K562 (cell line): Measurements from ENCODE around the gene MNDA. TPM values are rescaled to one million over a fixed set of nuclear protein-coding genes. Genes with fewer than 3 reads are reported as not detected.

Source experiments
- DPF2 ChIP-seq: fragments of 450-650 bp; IDR thresholded peaks from 2 replicates; pipeline ENCODE4 v1.6.1; 2016
- ETV1 ChIP-seq: fragments of 450-650 bp; conservative IDR thresholded peaks from 2 replicates; pipeline ENCODE4 v1.6.1; 2016; ENCODE audit warnings: missing genetic modification characterization, control low read depth, low read depth, missing compliant biosample characterization
- GABPA ChIP-seq: fragments of 200-800 bp; sonication (Bioruptor generic); conservative IDR thresholded peaks from 2 replicates; pipeline ENCODE4 v1.6.1; 2016; ENCODE audit warnings: low read depth, missing genetic modification characterization, missing compliant biosample characterization
- HIVEP1 ChIP-seq: fragments of 250-450 bp; sonication (Bioruptor Pico); IDR thresholded peaks from 2 replicates; pipeline ENCODE4 v1.4.0; 2020; ENCODE audit warnings: mild to moderate bottlenecking
- KLF10 ChIP-seq: fragments of 250-450 bp; sonication (Bioruptor Pico); IDR thresholded peaks from 2 replicates; pipeline ENCODE4 v1.6.1; 2021; ENCODE audit warnings: matching md5 sums
- KLF6 ChIP-seq: fragments of 250-450 bp; sonication (Bioruptor Pico); IDR thresholded peaks from 2 replicates; pipeline ENCODE4 v1.4.0; 2020; ENCODE audit warnings: mild to moderate bottlenecking, moderate library complexity, borderline replicate concordance
- MTA2 ChIP-seq: fragments of 450-650 bp; IDR thresholded peaks from 2 replicates; pipeline ENCODE4 v1.6.1; 2016; ENCODE audit warnings: low read depth
- NRF1 ChIP-seq, 2 experiments: fragments of 450-650 bp; IDR thresholded peaks in 1 of 2; conservative IDR thresholded peaks in 1 of 2; 2 replicates each; pipeline ENCODE4 v1.6.1; 2014; ENCODE audit warnings: mild to moderate bottlenecking in 2 of 2
- POLR2H ChIP-seq: IDR thresholded peaks from 2 replicates; pipeline ENCODE4 v1.6.1; 2016; ENCODE audit warnings: missing genetic modification characterization, low read depth, mild to moderate bottlenecking, control low read depth, missing compliant biosample characterization, moderate library complexity
- RBM34 ChIP-seq: fragments of 200-400 bp; formaldehyde crosslinking; IDR thresholded peaks from 2 replicates; pipeline ENCODE4 v1.6.1; 2018; ENCODE audit warnings: low read length, borderline replicate concordance; ENCODE audit not compliant: insufficient read depth
- TEAD1 ChIP-seq, 2 experiments: fragments of 450-650 bp in 1 of 2; sonication (generic) in 1 of 2; formaldehyde crosslinking; IDR thresholded peaks; 2 replicates each; pipeline versions ENCODE4 v1.4.0 to v1.8.0; 2020 to 2022; ENCODE audit warnings: mild to moderate bottlenecking in 2 of 2, missing genetic modification reagents in 1 of 2
- XRCC4 ChIP-seq: IDR thresholded peaks from one replicate; pipeline ENCODE4 v1.6.1; 2011; ENCODE audit not compliant: insufficient read depth, insufficient read length; ENCODE audit errors: extremely low read depth
- ZNF146 ChIP-seq: IDR thresholded peaks from one replicate; pipeline ENCODE4 v1.6.1; 2018; ENCODE audit warnings: missing compliant biosample characterization; ENCODE audit not compliant: unreplicated experiment
- ZNF224 ChIP-seq: sonication (generic); formaldehyde crosslinking; IDR thresholded peaks from 2 replicates; pipeline ENCODE4 v1.8.0; 2022; ENCODE audit warnings: mild to moderate bottlenecking, missing genetic modification reagents
- polyA plus RNA-seq, 8 experiments: library from polyadenylated mRNA; depleted of rRNA in 4 of 8; stranded (reverse) in 5 of 8; unstranded in 3 of 8; fragments of >200 nt; fragmentation: Nextera tagmentation in 2 of 8; fragmentation: Illumina TruSeq in 1 of 8; extraction: Ambion mirVana in 2 of 8; extraction: Trizol in 1 of 8; gene quantifications; 2 replicates each; pipeline versions ENCODE4 v1.2.1 to v1.2.3, GENCODE V29; 2011 to 2014; ENCODE audit warnings: inconsistent platforms in 1 of 8, missing spikeins in 1 of 8
- total RNA-seq, 7 experiments: library from RNA; depleted of rRNA in 6 of 7; stranded (reverse); fragments of >200 nt in 6 of 7; fragmentation: Illumina TruSeq in 2 of 7; extraction: Trizol in 2 of 7; gene quantifications; 2 replicates each; pipeline versions ENCODE4 v1.2.1 to v1.2.3, GENCODE V29; 2011 to 2021; ENCODE audit warnings: low replicate concordance in 1 of 7
- TF ChIP-seq, protein P1 (sequence below): fragments of 450-650 bp; conservative IDR thresholded peaks from 2 replicates; pipeline ENCODE4 v1.6.1; 2016; ENCODE audit warnings: missing genetic modification characterization, low read depth, mild to moderate bottlenecking, control low read depth, missing compliant biosample characterization
- TF ChIP-seq, protein P2 (sequence below): fragments of 450-650 bp; IDR thresholded peaks from 2 replicates; pipeline ENCODE4 v1.6.1; 2018; ENCODE audit not compliant: partially characterized antibody
- TF ChIP-seq, protein P3 (sequence below): sonication (generic); formaldehyde crosslinking; IDR thresholded peaks from 2 replicates; pipeline ENCODE4 v1.8.1; 2022; ENCODE audit warnings: missing genetic modification reagents

Gene MNDA
- total and polyA plus RNA-seq, 9 of the 15 experiments (the other 6 are each of a cell fraction or from before 2014, with no cell fraction given): 0.08 to 0.14 (median 0.09) TPM; not detected in 6

DNA sequence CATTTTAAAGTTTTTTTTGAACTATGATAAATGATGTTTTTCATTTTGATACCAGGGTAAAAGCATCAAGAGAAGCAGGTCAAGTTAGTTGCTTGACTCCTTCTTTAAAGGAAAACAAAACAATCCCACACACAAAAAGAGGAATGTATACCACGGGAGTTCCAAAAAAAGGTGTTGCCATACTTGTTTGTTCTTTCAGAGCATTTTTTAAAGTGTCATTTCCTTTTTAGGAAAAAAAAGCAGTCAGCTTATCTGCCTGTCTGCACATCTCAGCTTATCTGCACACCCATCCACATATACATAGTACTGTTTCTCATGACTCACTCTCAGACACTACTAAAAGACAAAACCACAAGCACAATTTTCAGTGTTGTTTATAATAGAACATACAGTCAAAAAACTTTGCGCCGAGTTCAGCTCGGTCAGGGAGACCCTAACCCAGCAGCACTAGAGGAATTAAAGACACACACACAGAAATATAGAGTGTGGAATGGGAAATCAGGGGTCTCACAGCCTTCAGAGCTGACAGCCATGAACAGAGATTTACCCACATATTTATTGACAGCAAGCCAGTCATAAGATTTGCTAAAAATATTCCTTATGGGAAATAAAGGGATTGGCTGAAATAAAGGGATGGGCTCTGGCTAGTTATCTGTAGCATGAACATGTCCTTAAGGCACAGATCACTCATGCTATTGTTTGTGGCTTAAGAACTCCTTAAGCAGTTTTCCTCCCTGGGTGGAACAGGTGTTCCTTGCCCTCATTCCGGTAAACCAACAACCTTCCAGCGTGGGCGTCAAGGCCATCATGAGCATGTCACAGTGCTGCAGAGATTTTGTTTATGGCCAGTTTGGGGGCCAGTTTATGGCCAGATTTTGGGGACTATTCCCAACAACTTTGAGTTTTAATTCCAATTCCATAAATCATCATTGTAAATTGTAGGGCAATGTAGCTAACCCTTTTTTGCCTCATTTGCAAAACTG, 11.4 kb upstream of the MNDA start (continued):
- TF ChIP-seq GABPA (peak; percentile 59; the same call in 1 of the 2 replicates), HIVEP1 (no peak), POLR2H (peak; percentile 46; the same call in 1 of the 2 replicates), KLF10 (CRISPR knock-in tag) (no peak), ZNF146 (CRISPR knock-in tag) (no peak), NRF1 (conservative IDR thresholded peaks at IDR 0.05 in 1 of 2, IDR thresholded peaks at IDR 0.05 in 1 of 2) (peak in 1 of 2 experiments; percentile 11; a peak in 1 of 4 replicates), MTA2 (peak; percentile 87), ZNF224 (CRISPR knock-in tag) (no peak), XRCC4 (no peak), TEAD1 (CRISPR knock-in tag; IDR thresholded peaks at IDR 0.05) (peak in 1 of 2 experiments; percentile 90; a peak in 2 of 4 replicates), DPF2 (peak; percentile 99), KLF6 (CRISPR knock-in tag) (no peak; the same call in 1 of the 2 replicates), ETV1 (tag) (peak; percentile 20; the same call in 1 of the 2 replicates), RBM34 (no peak)
- TF ChIP-seq, protein P1, sequence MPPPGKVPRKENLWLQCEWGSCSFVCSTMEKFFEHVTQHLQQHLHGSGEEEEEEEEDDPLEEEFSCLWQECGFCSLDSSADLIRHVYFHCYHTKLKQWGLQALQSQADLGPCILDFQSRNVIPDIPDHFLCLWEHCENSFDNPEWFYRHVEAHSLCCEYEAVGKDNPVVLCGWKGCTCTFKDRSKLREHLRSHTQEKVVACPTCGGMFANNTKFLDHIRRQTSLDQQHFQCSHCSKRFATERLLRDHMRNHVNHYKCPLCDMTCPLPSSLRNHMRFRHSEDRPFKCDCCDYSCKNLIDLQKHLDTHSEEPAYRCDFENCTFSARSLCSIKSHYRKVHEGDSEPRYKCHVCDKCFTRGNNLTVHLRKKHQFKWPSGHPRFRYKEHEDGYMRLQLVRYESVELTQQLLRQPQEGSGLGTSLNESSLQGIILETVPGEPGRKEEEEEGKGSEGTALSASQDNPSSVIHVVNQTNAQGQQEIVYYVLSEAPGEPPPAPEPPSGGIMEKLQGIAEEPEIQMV: no peak
- TF ChIP-seq, protein P2, sequence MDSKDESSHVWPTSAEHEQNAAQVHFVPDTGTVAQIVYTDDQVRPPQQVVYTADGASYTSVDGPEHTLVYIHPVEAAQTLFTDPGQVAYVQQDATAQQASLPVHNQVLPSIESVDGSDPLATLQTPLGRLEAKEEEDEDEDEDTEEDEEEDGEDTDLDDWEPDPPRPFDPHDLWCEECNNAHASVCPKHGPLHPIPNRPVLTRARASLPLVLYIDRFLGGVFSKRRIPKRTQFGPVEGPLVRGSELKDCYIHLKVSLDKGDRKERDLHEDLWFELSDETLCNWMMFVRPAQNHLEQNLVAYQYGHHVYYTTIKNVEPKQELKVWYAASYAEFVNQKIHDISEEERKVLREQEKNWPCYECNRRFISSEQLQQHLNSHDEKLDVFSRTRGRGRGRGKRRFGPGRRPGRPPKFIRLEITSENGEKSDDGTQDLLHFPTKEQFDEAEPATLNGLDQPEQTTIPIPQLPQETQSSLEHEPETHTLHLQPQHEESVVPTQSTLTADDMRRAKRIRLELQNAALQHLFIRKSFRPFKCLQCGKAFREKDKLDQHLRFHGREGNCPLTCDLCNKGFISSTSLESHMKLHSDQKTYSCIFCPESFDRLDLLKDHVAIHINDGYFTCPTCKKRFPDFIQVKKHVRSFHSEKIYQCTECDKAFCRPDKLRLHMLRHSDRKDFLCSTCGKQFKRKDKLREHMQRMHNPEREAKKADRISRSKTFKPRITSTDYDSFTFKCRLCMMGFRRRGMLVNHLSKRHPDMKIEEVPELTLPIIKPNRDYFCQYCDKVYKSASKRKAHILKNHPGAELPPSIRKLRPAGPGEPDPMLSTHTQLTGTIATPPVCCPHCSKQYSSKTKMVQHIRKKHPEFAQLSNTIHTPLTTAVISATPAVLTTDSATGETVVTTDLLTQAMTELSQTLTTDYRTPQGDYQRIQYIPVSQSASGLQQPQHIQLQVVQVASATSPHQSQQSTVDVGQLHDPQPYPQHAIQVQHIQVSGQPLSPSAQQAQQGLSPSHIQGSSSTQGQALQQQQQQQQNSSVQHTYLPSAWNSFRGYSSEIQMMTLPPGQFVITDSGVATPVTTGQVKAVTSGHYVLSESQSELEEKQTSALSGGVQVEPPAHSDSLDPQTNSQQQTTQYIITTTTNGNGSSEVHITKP: no peak
- TF ChIP-seq, protein P3, sequence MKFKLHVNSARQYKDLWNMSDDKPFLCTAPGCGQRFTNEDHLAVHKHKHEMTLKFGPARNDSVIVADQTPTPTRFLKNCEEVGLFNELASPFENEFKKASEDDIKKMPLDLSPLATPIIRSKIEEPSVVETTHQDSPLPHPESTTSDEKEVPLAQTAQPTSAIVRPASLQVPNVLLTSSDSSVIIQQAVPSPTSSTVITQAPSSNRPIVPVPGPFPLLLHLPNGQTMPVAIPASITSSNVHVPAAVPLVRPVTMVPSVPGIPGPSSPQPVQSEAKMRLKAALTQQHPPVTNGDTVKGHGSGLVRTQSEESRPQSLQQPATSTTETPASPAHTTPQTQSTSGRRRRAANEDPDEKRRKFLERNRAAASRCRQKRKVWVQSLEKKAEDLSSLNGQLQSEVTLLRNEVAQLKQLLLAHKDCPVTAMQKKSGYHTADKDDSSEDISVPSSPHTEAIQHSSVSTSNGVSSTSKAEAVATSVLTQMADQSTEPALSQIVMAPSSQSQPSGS: no peak
